K562 (cell line): ENCODE results near the gene CDKN1C. TPM values are rescaled to one million over a fixed set of nuclear protein-coding genes. Genes with fewer than 3 reads are reported as not detected.

Experiments used
- ATAC-seq: fragments of 200-7000 bp; cut with Tn5 transposase; 3 replicates; pipeline ENCODE4 v1.9.1; 2020; ENCODE audit warnings: moderate library complexity
- BruUV-seq: library from RNA; stranded (reverse); fragments of 400-500 nt; replicated peaks from 2 replicates; lab custom pipeline; 2021; lab: Mats Ljungman, UMichigan
- CTCF ChIA-PET: fragments of 300-600 bp; formaldehyde crosslinking; extraction: SDS; loops from one replicate; lab custom pipeline; 2021; ENCODE audit warnings: low intra/inter-chr PET ratio; lab: Yijun Ruan, JAX
- POLR2A ChIA-PET: fragments of 300-600, 350-650 bp; sonication (Branson Sonifier 250); formaldehyde crosslinking; extraction: SDS; loops from one replicate; lab custom pipeline; 2021; ENCODE audit warnings: antibody characterized with exemption, inconsistent platforms; lab: Yijun Ruan, JAX
- DNase-seq, 4 experiments: peaks; one replicate each; pipeline versions ENCODE4 v3.0.0 to v3.0.0-alpha.2; 2011 to 2018; ENCODE audit warnings: low spot score in 3 of 4, mixed read lengths in 3 of 4; ENCODE audit errors: extremely low read depth in 1 of 4
- FAIRE-seq: peaks from 2 replicates; lab custom pipeline; 2011; peaks lifted over from hg19 to GRCh38; lab: Jason Lieb, UNC
- H2AFZ ChIP-seq: 2 replicates; pipeline ENCODE4 v1.6.0; 2011; ENCODE audit warnings: low read depth, low read length, control low read depth, inconsistent platforms
- H3K27ac ChIP-seq: fragments of 200-600 bp; 3 replicates; pipeline ENCODE4 v1.8.0; 2011; ENCODE audit warnings: low read depth, mild to moderate bottlenecking, control low read depth, inconsistent platforms, low read length, moderate library complexity, mixed read lengths; ENCODE audit errors: extremely low read depth
- H3K27me3 ChIP-seq, 2 experiments: fragments of 300-600 bp in 1 of 2; 2 replicates in 1 of 2; 3 replicates in 1 of 2; pipeline versions ENCODE4 v1.6.0 to v1.8.0; 2011; ENCODE audit warnings: inconsistent platforms in 2 of 2, low read length in 2 of 2, mild to moderate bottlenecking in 1 of 2, mixed read lengths in 1 of 2, moderate library complexity in 1 of 2; ENCODE audit not compliant: control insufficient read depth in 2 of 2, insufficient read depth in 2 of 2
- H3K36me3 ChIP-seq: fragments of 300-600 bp; 3 replicates; pipeline ENCODE4 v1.8.0; 2011; ENCODE audit warnings: mild to moderate bottlenecking, low read length, inconsistent platforms; ENCODE audit not compliant: control insufficient read depth, insufficient read depth
- H3K4me1 ChIP-seq, 2 experiments: fragments of 200-600 bp in 1 of 2; replicated peaks in 1 of 2; 2 replicates in 1 of 2; 3 replicates in 1 of 2; pipeline versions ENCODE4 v1.5.1 to v1.8.0; 2011; ENCODE audit warnings: inconsistent platforms in 2 of 2, low read length in 2 of 2, mild to moderate bottlenecking in 1 of 2, mixed read lengths in 1 of 2, moderate library complexity in 1 of 2; ENCODE audit not compliant: control insufficient read depth in 2 of 2, insufficient read depth in 2 of 2
- H3K4me2 ChIP-seq: 2 replicates; pipeline ENCODE4 v1.6.1; 2011; ENCODE audit warnings: low read length, control low read depth, inconsistent platforms, mixed read lengths; ENCODE audit not compliant: insufficient read depth
- H3K4me3 ChIP-seq: fragments of 200-600 bp; sonication (generic), shearing (Covaris generic); 2 replicates; pipeline ENCODE4 v1.5.1; 2016; ENCODE audit warnings: control low read depth, inconsistent platforms
- H3K79me2 ChIP-seq: fragments of 200-600 bp; 3 replicates; pipeline ENCODE4 v1.8.0; 2011; ENCODE audit warnings: low read length, inconsistent platforms; ENCODE audit not compliant: control insufficient read depth, insufficient read depth
- H3K9ac ChIP-seq, 2 experiments: 2 replicates each; pipeline versions ENCODE4 v1.6.0 to v1.6.1; 2011; ENCODE audit warnings: low read depth in 2 of 2, low read length in 2 of 2, control low read depth in 1 of 2, inconsistent platforms in 1 of 2, mild to moderate bottlenecking in 1 of 2, mixed read lengths in 1 of 2; ENCODE audit not compliant: insufficient read depth in 1 of 2
- H3K9me1 ChIP-seq: one replicate; pipeline ENCODE4 v1.6.0; 2011; ENCODE audit warnings: inconsistent platforms, mild to moderate bottlenecking, low read length, moderate library complexity; ENCODE audit not compliant: control insufficient read depth, insufficient read depth
- H3K9me3 ChIP-seq: replicated peaks from 2 replicates; pipeline ENCODE4 v1.5.1; 2011; ENCODE audit warnings: low read depth, low read length, inconsistent platforms; ENCODE audit not compliant: control insufficient read depth, insufficient read depth
- H4K20me1 ChIP-seq: replicated peaks from 2 replicates; pipeline ENCODE4 v1.6.1; 2011; ENCODE audit warnings: low read length, inconsistent platforms, mixed read lengths; ENCODE audit not compliant: control insufficient read depth, insufficient read depth
- CREB1 ChIP-seq, 2 experiments: sonication (generic) in 1 of 2; formaldehyde crosslinking in 1 of 2; IDR thresholded peaks; 2 replicates each; pipeline versions ENCODE4 v1.6.1 to v1.8.0; 2012 to 2022; ENCODE audit warnings: inconsistent platforms in 1 of 2, mild to moderate bottlenecking in 1 of 2, missing genetic modification reagents in 1 of 2, moderate library complexity in 1 of 2
- CREM ChIP-seq: IDR thresholded peaks from 2 replicates; pipeline ENCODE4 v1.6.1; 2014; ENCODE audit warnings: antibody characterized with exemption, low read depth
- DPF2 ChIP-seq: fragments of 450-650 bp; IDR thresholded peaks from 2 replicates; pipeline ENCODE4 v1.6.1; 2016
- FOSL1 ChIP-seq: fragments of 200-800 bp; sonication (Bioruptor generic); conservative IDR thresholded peaks from 2 replicates; pipeline ENCODE4 v1.6.1; 2016; ENCODE audit warnings: missing genetic modification characterization, missing compliant biosample characterization
- HINFP ChIP-seq: fragments of 450-650 bp; conservative IDR thresholded peaks from 2 replicates; pipeline ENCODE4 v1.6.1; 2016; ENCODE audit warnings: missing genetic modification characterization, low read depth, mild to moderate bottlenecking, control low read depth, missing compliant biosample characterization
- HNRNPH1 ChIP-seq: fragments of 200-400 bp; formaldehyde crosslinking; optimal IDR thresholded peaks from 2 replicates; pipeline ENCODE3; 2017; ENCODE audit warnings: low read depth, mild to moderate bottlenecking, low read length, moderate library complexity
- NFE2 ChIP-seq: IDR thresholded peaks from 2 replicates; pipeline ENCODE4 v1.6.1; 2014; ENCODE audit warnings: antibody characterized with exemption, low read depth
- TFAM ChIP-seq: fragments of 250-450 bp; sonication (Bioruptor Pico); conservative IDR thresholded peaks from 2 replicates; pipeline ENCODE4 v1.5.0; 2021; ENCODE audit warnings: mild to moderate bottlenecking, moderate library complexity
- TFAP4 ChIP-seq: sonication (generic); formaldehyde crosslinking; IDR thresholded peaks from 2 replicates; pipeline ENCODE4 v1.8.0; 2022; ENCODE audit warnings: missing genetic modification reagents, mild to moderate bottlenecking, moderate library complexity, borderline replicate concordance
- WGBS: fragments of 100-300 bp; shearing (Covaris generic); methylation state at CpG from one replicate; pipeline ENCODE4 v1.1.6; 2016; ENCODE audit warnings: low coverage, mixed read lengths; ENCODE audit not compliant: insufficient coverage; ENCODE audit errors: missing lambda C conversion rate; 5-methylcytosine and 5-hydroxymethylcytosine counted together
- in situ Hi-C: fragments of 300-500 bp; cut with MboI; formaldehyde crosslinking; loops from 4 replicates; pipeline ENCODE4 v1.15.0; 2018; ENCODE audit warnings: inconsistent platforms, mixed read lengths
- intact Hi-C: fragments of 100-400 bp; cut with micrococcal nuclease; formaldehyde crosslinking; loops from 2 replicates; pipeline ENCODE4 v1.14.2; 2022
- polyA plus RNA-seq, 8 experiments: library from polyadenylated mRNA; depleted of rRNA in 4 of 8; stranded (reverse) in 5 of 8; unstranded in 3 of 8; fragments of >200 nt; fragmentation: Nextera tagmentation in 2 of 8; fragmentation: Illumina TruSeq in 1 of 8; extraction: Ambion mirVana in 2 of 8; extraction: Trizol in 1 of 8; gene quantifications; 2 replicates each; pipeline versions ENCODE4 v1.2.1 to v1.2.3, GENCODE V29; 2011 to 2014; ENCODE audit warnings: inconsistent platforms in 1 of 8, missing spikeins in 1 of 8
- total RNA-seq, 7 experiments: library from RNA; depleted of rRNA in 6 of 7; stranded (reverse); fragments of >200 nt in 6 of 7; fragmentation: Illumina TruSeq in 2 of 7; extraction: Trizol in 2 of 7; gene quantifications; 2 replicates each; pipeline versions ENCODE4 v1.2.1 to v1.2.3, GENCODE V29; 2011 to 2021; ENCODE audit warnings: low replicate concordance in 1 of 7

The CDKN1C gene
- total and polyA plus RNA-seq, 9 of the 15 experiments (the other 6 are each of a cell fraction or from before 2014, with no cell fraction given): 2.8 to 21.1 (median 9.3) TPM

GRCh38 chr11:2912498-2912897 is 26.9 kb upstream of the CDKN1C start (continued):
- TF ChIP-seq CREB1 (IDR thresholded peaks at IDR 0.05) (0 out of 2 replicates have a peak, but pooled peaks have one; percentile 40), CREB1 (CRISPR knock-in tag; IDR thresholded peaks at IDR 0.05) (no peak), FOSL1 (tag) (peak; percentile 77), TFAM (CRISPR knock-in tag) (no peak), CREM (peak; percentile 38; the same call in 1 of the 2 replicates), NFE2 (peak; percentile 70), HNRNPH1 (no peak), DPF2 (peak; percentile 67; the same call in 1 of the 2 replicates)
- TF ChIP-seq, all 486 proteins: peak for 21

GRCh38 chr11:2911785-2912391 is 26.3 kb upstream of the CDKN1C start:
- WGBS: 31% methylated on average over 11 of the region's 12 CpGs
- no peak overlapping the region for H2AFZ ChIP-seq
- BruUV-seq: no TSS peak
- no peaks in the 10 kb centered on the region for H3K36me3 ChIP-seq
- intact Hi-C loops (no loop called here), in situ Hi-C loops (no loop called here)
- FAIRE-seq (no peak), ATAC-seq (no peak), DNase-seq (no peak)
- no peaks in the 10 kb centered on the region for H3K9me1 ChIP-seq
- H3K27me3 ChIP-seq: no peaks in the 10 kb centered on the region
- no peak overlapping the region for H3K4me3 ChIP-seq
- H3K9ac ChIP-seq: peak overlapping the region in 1 of 2 experiments; percentile 68; a peak in 2 of 4 replicates
- no peak overlapping the region; the same call in 2 of the 3 replicates for H3K27ac ChIP-seq
- CTCF ChIA-PET: no interaction called here
- H3K9me3 ChIP-seq: no peaks in the 10 kb centered on the region
- no peaks in the 10 kb centered on the region for H3K79me2 ChIP-seq
- POLR2A ChIA-PET: interaction anchor here (1.1 to 2.0 kb wide), 2 partner anchors 8 to 27 kb away, joined by 3 to 6 read pairs; no protein-coding TSS in a partner anchor
- H4K20me1 ChIP-seq: no peaks in the 10 kb centered on the region
- H3K4me1 ChIP-seq: peaks cover 14 to 73% of the 10 kb centered on the region in 2 experiments; a peak in 4 of 5 replicates
- H3K4me2 ChIP-seq: no peak overlapping the region
- no peak for TF ChIP-seq HINFP (tag)
- peak; percentile 59 for TF ChIP-seq TFAP4
